Adrenal gland (tissue), 12 donors: ENCODE results near the gene SUN5. TPM values are rescaled to one million over a fixed set of nuclear protein-coding genes. Genes with fewer than 3 reads are reported as not detected.

ENCODE experiments used
- DNase-seq, 7 donors: peaks; one replicate each; pipeline ENCODE4 v3.0.0-alpha.2; 2019 to 2020
- H3K27ac ChIP-seq, 5 donors: fragments of 200-600 bp; sonication (generic) in 4 of 5; 1 replicate in 3 of 5; 2 replicates in 2 of 5; pipeline versions ENCODE4 v1.5.1 to v1.8.0; 2016 to 2020; ENCODE audit warnings: mild to moderate bottlenecking in 1 of 5
- H3K27me3 ChIP-seq: fragments of 200-600 bp; 2 replicates; pipeline ENCODE4 v1.8.0; 2021
- H3K36me3 ChIP-seq, 2 donors: fragments of 200-600 bp; replicated peaks in 1 of 2; 1 replicate in 1 of 2; 2 replicates in 1 of 2; pipeline versions ENCODE4 v1.5.1 to v1.8.0; 2018 to 2022
- H3K4me1 ChIP-seq, 2 donors: fragments of 200-600 bp; replicated peaks in 1 of 2; 1 replicate in 1 of 2; 2 replicates in 1 of 2; pipeline versions ENCODE4 v1.5.1 to v1.8.0; 2018 to 2021
- H3K4me3 ChIP-seq, 4 donors: fragments of 200-600 bp; sonication (generic) in 3 of 4; one replicate each; pipeline ENCODE4 v1.5.1; 2016 to 2018
- H3K9me3 ChIP-seq, 3 donors: fragments of 200-600 bp; sonication (generic) in 1 of 3; replicated peaks in 1 of 3; 1 replicate in 2 of 3; 2 replicates in 1 of 3; pipeline versions ENCODE4 v1.5.1 to v1.8.0; 2016 to 2021
- CTCF ChIP-seq, 6 experiments: fragments of 450-650 bp in 4 of 6; fragments of 200-600 bp in 2 of 6; sonication (generic) in 1 of 6; IDR thresholded peaks; 1 replicate in 5 of 6; 2 replicates in 1 of 6; pipeline versions ENCODE4 v1.5.1 to v1.8.0; 2016 to 2021; ENCODE audit warnings: antibody characterized with exemption in 6 of 6, mild to moderate bottlenecking in 2 of 6, moderate library complexity in 1 of 6
- POLR2A ChIP-seq, 2 donors: fragments of 450-650 bp; IDR thresholded peaks; one replicate each; pipeline ENCODE4 v1.6.1; 2017; ENCODE audit warnings: antibody characterized with exemption in 2 of 2, mild to moderate bottlenecking in 2 of 2, moderate library complexity in 1 of 2
- whole genome bisulfite sequencing, 4 donors: extraction: QIAGEN DNeasy Blood & Tissue Kit in 2 of 4; methylation state at CpG; one replicate each; pipeline versions ENCODE4 v1.1.5 to v1.1.7; 2013 to 2017; 5-methylcytosine and 5-hydroxymethylcytosine counted together
- intact Hi-C, 2 donors: fragments of 100-400 bp; cut with DNase I; formaldehyde crosslinking; loops; one replicate each; pipeline versions ENCODE4 v1.14.1 to v1.15.0; 2022 to 2023
- polyA plus RNA-seq, 3 donors: library from polyadenylated mRNA; stranded (reverse); fragments of 200-250 nt in 2 of 3; fragments of 350-450 nt in 1 of 3; fragmentation: Illumina TruSeq in 1 of 3; extraction: RNeasy Lipid Tissue Mini Kit (QIAGEN cat#74804) in 1 of 3; gene quantifications; one replicate each; pipeline ENCODE4 v1.2.3, GENCODE V29; 2013 to 2014
- total RNA-seq, 9 donors: library from RNA; depleted of rRNA in 4 of 9; stranded (reverse); fragments of >200 nt in 4 of 9; fragments of 120-200 nt in 1 of 9; fragmentation: NEBNext Ultra II Directional in 1 of 9; extraction: Animal tissue kit (Norgen Biotek cat#: 25700) in 1 of 9; gene quantifications; one replicate each; pipeline versions ENCODE4 v1.1.0 to v1.2.4, GENCODE V29; 2013 to 2023
- donor health status: healthy with polysubstance abuse.
- donor health status: Bipolar disorder and iron deficiency.
- donor health status: DM: yes; HTN: yes; CAD: no.
- donor health status: DM: no; HTN: no; CAD: no.
- donor health status: DM: no; HTN: no; CAD: no.
- donor health status: DM: yes; HTN: yes; CAD: no.

The SUN5 gene
- total and polyA plus RNA-seq, 12 donors, result not detected

GRCh38 chr20:32985596-32985995 lies 18.6 kb downstream of the SUN5 start:
- no peaks in the 10 kb centered on the region for H3K9me3 ChIP-seq
- TF ChIP-seq CTCF (IDR thresholded peaks at IDR 0.05) (no peak), POLR2A (IDR thresholded peaks at IDR 0.05) (no peak)
- no peak overlapping the region for H3K27ac ChIP-seq
- H3K4me1 ChIP-seq, result no peaks in the 10 kb centered on the region
- intact Hi-C loops, result no loop called here
- 60 to 89% (median 88%) methylated on average over 3 to 6 of the region's 6 CpGs for WGBS, 4 donors
- DNase-seq, result no peak
- H3K36me3 ChIP-seq, result no peaks in the 10 kb centered on the region
- H3K27me3 ChIP-seq, result no peaks in the 10 kb centered on the region
- no peak overlapping the region for H3K4me3 ChIP-seq

GRCh38 chr20:32984631-32985354 lies 19.4 kb downstream of the SUN5 start:
- H3K27me3 ChIP-seq, result no peaks in the 10 kb centered on the region
- intact Hi-C loops, result no loop called here
- H3K9me3 ChIP-seq, result no peaks in the 10 kb centered on the region
- WGBS, 4 donors, result 71 to 85% (median 80%) methylated on average over 4 to 9 of the region's 9 CpGs
- H3K27ac ChIP-seq, result no peak overlapping the region
- H3K36me3 ChIP-seq, result no peaks in the 10 kb centered on the region
- no peak for DNase-seq
- H3K4me3 ChIP-seq, result no peak overlapping the region
- TF ChIP-seq POLR2A (IDR thresholded peaks at IDR 0.05) (no peak), CTCF (IDR thresholded peaks at IDR 0.05) (no peak)
- H3K4me1 ChIP-seq, result no peaks in the 10 kb centered on the region

GRCh38 chr20:32984196-32984595 lies 20.0 kb downstream of the SUN5 start:
- WGBS, 4 donors, result 71 to 84% (median 74%) methylated on average over 6 to 7 of the region's 7 CpGs
- H3K4me1 ChIP-seq, result no peaks in the 10 kb centered on the region

More at GRCh38 chr20:32984196-32984595, 20.0 kb downstream of the SUN5 start:
- H3K27ac ChIP-seq, result no peak overlapping the region
- H3K9me3 ChIP-seq, result no peaks in the 10 kb centered on the region
- H3K27me3 ChIP-seq, result no peaks in the 10 kb centered on the region
- no peak for DNase-seq
- intact Hi-C loops, result no loop called here
- H3K36me3 ChIP-seq, result no peaks in the 10 kb centered on the region
- no peak for TF ChIP-seq POLR2A (IDR thresholded peaks at IDR 0.05)
- no peak for TF ChIP-seq CTCF (IDR thresholded peaks at IDR 0.05)
- no peak overlapping the region for H3K4me3 ChIP-seq
